Neural progenitor cell (in vitro differentiated cells): Measurements from ENCODE around the gene TLNRD1.

ENCODE experiments used
- CTCF ChIP-seq: fragments of 200-600 bp; sonication (generic); IDR thresholded peaks from 2 replicates; pipeline ENCODE4 v1.5.1; 2017; ENCODE audit warnings: antibody characterized with exemption, mild to moderate bottlenecking
- EZH2phosphoT487 ChIP-seq: fragments of 200-600 bp; sonication (generic); IDR thresholded peaks from 2 replicates; pipeline ENCODE4 v1.6.1; 2017; ENCODE audit warnings: antibody characterized with exemption

- TF ChIP-seq CTCF (no peak), EZH2phosphoT487 (no peak)
Measured at GRCh38 chr15:81003097-81003350, 2.3 kb downstream of the TLNRD1 start.
